Measurements from ENCODE around the gene ROBO1.

DNA sequence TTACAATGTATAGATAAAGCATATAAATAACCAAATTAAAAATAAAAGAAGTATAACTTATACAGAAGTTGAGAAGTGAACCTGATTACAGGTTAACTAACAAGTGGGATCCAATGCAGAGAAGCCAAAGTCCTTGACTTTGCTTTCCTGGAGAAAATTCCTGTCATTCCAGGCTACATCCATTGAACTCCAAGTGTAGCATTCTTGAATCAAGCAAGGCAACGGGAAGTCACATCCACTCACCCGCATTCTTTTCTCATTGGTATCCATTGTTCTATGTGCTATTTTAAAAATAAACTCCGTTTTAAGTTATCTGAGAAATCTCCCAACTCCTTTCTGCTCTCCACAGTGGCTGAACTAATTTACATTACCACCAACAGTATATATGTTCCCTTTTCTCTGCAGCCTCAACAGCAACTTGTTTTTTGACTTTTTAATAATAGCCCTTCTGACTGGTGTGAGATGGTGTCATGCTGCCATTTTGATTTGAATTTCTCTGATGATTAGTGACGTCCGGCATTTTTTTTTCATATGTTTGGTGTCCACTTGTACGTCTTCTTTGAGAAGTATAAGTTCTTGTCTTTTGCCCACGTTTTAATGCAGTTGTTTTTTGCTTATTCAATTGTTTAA lies 534.3 kb downstream of the ROBO1 start:
- TF ChIP-seq, protein P1, sequence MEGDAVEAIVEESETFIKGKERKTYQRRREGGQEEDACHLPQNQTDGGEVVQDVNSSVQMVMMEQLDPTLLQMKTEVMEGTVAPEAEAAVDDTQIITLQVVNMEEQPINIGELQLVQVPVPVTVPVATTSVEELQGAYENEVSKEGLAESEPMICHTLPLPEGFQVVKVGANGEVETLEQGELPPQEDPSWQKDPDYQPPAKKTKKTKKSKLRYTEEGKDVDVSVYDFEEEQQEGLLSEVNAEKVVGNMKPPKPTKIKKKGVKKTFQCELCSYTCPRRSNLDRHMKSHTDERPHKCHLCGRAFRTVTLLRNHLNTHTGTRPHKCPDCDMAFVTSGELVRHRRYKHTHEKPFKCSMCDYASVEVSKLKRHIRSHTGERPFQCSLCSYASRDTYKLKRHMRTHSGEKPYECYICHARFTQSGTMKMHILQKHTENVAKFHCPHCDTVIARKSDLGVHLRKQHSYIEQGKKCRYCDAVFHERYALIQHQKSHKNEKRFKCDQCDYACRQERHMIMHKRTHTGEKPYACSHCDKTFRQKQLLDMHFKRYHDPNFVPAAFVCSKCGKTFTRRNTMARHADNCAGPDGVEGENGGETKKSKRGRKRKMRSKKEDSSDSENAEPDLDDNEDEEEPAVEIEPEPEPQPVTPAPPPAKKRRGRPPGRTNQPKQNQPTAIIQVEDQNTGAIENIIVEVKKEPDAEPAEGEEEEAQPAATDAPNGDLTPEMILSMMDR (conservative IDR thresholded peaks at IDR 0.05): no peak
- TF ChIP-seq ZFX (IDR thresholded peaks at IDR 0.05): no peak
